Activated T-cell treated with anti-CD3 and anti-CD28 coated beads, Interleukin-2, amount 50 U/mL, for 4 hours (primary cell): ENCODE results near the gene ZMYM3. TPM values are rescaled to one million over a fixed set of nuclear protein-coding genes. Genes with fewer than 3 reads are reported as not detected.
"Not testable (repeated sequence)": the region's sequence is repeated elsewhere in the genome, so short reads cannot be mapped to it uniquely, and the experiment has no call there.

ENCODE experiments used
- ATAC-seq, 2 donors: fragments of 200-7000 bp; cut with Tn5 transposase; one replicate each; pipeline ENCODE4 v1.10.0; 2021
- DNase-seq: peaks from one replicate; pipeline ENCODE4 v3.0.0-alpha.2; 2020
- H3K27me3 Mint-ChIP-seq: one replicate; pipeline ENCODE4 v1.8.0; 2021; ENCODE audit warnings: low read depth, mixed read lengths
- H3K36me3 Mint-ChIP-seq: one replicate; pipeline ENCODE4 v1.8.0; 2022; ENCODE audit warnings: mixed read lengths; ENCODE audit not compliant: insufficient read depth
- H3K4me1 Mint-ChIP-seq: one replicate; pipeline ENCODE4 v1.8.0; 2021; ENCODE audit warnings: low read depth, mixed read lengths
- H3K4me3 Mint-ChIP-seq: one replicate; pipeline ENCODE4 v1.8.0; 2021; ENCODE audit warnings: mild to moderate bottlenecking, moderate library complexity, mixed read lengths
- H3K9me3 Mint-ChIP-seq: one replicate; pipeline ENCODE4 v1.8.0; 2021; ENCODE audit warnings: mixed read lengths
- total RNA-seq, 3 donors: library from RNA; stranded (reverse); gene quantifications; one replicate each; pipeline ENCODE4 v1.2.1, GENCODE V29; 2021

Gene ZMYM3
- 10 to 100 TPM; 11.2 to 15.7 (median 13.3) TPM for total RNA-seq

DNA sequence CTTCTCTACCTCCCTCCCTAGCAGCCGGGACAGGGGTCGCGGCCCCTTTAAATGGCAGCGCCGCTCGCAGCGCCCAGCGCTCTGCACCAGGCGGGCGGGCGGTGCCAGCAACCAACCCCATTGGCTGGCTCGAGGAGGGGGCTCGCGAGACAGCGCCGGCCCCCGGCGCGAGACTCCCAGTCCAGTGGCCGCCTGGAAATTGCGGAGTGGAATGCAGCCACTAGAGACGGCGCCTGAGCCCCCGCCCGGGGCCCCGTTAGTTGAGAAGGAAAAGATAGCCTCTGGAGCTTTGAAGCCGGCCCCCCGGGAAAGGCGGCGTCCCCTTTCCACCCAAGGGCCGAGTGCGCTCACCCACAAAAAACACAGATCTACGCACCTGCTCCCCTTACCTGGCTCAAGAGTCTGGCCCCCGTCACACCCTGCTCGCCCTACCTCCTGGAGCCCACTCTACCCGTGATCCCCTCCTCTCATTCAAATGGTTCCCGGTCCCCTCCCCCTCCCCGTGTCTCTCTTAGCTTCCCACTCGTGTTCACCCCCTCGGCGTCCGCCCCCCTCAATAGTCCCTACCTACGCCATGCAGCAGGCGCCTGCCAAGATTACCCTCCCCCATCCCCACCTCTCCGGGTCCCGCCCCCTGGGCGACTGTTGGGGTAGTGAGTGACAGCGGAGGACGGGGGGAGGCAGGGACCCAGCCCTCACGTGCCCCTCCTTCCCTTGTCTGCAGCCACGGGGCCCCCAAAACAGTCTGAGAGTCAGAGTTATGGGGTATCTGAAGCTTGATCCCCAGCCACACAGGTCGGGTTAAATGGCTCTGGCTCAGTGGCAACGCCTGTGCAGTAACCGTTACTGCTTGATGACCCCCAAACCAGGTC lies at the start of gene ZMYM3:
Gene ZMYM3, minus strand, starts transcription at position 49 of the 872 bp plus-strand sequence. CDS start 885 bp downstream, outside the sequence.
- no peaks in the 10 kb centered on the region for H3K36me3 Mint-ChIP-seq
- H3K4me1 Mint-ChIP-seq = peaks cover 29% of the 10 kb centered on the region
- no peaks in the 10 kb centered on the region for H3K27me3 Mint-ChIP-seq
- DNase-seq (peak; percentile 61), ATAC-seq (peak; percentile 89 to 91)
- H3K9me3 Mint-ChIP-seq = no peaks in the 10 kb centered on the region
- peak within 1 kb of the TSS; percentile 91 for H3K4me3 Mint-ChIP-seq

- H3K4me3 Mint-ChIP-seq = no peak overlapping the region
- peaks cover 21% of the 10 kb centered on the region for H3K36me3 Mint-ChIP-seq
- no peak for DNase-seq
Observed at GRCh38 chrX:71302461-71303213, 48.7 kb upstream of the ZMYM3 start.

GRCh38 chrX:71301195-71301924 lies 47.4 kb upstream of the ZMYM3 start, which contains the start of gene ITGB1BP2:
ITGB1BP2 (plus strand) TSS chrX:71301750; CDS start chrX:71301807, 57 bp downstream.
- H3K27me3 Mint-ChIP-seq = no peaks in the 10 kb centered on the region
- H3K9me3 Mint-ChIP-seq = no peaks in the 10 kb centered on the region
- peaks cover 34% of the 10 kb centered on the region for H3K36me3 Mint-ChIP-seq

More at GRCh38 chrX:71302461-71303213, 48.7 kb upstream of the ZMYM3 start:
- H3K9me3 Mint-ChIP-seq = no peaks in the 10 kb centered on the region
- H3K4me1 Mint-ChIP-seq = peaks cover 7% of the 10 kb centered on the region
- ATAC-seq = no peak
- H3K27me3 Mint-ChIP-seq = no peaks in the 10 kb centered on the region

GRCh38 chrX:71300495-71300894 lies 46.6 kb upstream of the ZMYM3 start:
- H3K4me3 Mint-ChIP-seq, ATAC-seq, H3K4me1 Mint-ChIP-seq, H3K9me3 Mint-ChIP-seq, H3K27me3 Mint-ChIP-seq, DNase-seq: not testable (repeated sequence)
- peaks cover 36% of the 10 kb centered on the region for H3K36me3 Mint-ChIP-seq

More at GRCh38 chrX:71301195-71301924, 47.4 kb upstream of the ZMYM3 start, which contains the start of gene ITGB1BP2:
- peak in 1 of 2 donors; percentile 18 for ATAC-seq
- H3K4me3 Mint-ChIP-seq = no peak within 1 kb of the TSS
- H3K4me1 Mint-ChIP-seq = peaks cover 7% of the 10 kb centered on the region
- DNase-seq = no peak

DNA sequence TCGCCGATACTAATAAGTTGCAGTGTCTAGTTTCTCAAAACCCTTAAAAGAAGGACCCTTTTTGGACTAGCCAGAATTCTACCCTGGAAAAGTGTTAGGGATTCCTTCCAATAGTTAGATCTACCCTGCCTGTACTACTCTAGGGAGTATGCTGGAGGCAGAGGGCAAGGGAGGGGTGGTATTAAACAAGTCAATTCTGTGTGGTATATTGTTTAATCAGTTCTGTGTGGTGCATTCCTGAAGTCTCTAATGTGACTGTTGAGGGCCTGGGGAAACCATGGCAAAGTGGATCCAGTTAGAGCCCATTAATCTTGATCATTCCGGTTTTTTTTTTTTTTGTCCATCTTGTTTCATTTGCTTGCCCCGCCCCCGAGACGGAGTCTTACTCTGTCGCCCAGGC lies 46.1 kb upstream of the ZMYM3 start:
- not testable (repeated sequence) for H3K9me3 Mint-ChIP-seq
- H3K36me3 Mint-ChIP-seq = peaks cover 36% of the 10 kb centered on the region

DNA sequence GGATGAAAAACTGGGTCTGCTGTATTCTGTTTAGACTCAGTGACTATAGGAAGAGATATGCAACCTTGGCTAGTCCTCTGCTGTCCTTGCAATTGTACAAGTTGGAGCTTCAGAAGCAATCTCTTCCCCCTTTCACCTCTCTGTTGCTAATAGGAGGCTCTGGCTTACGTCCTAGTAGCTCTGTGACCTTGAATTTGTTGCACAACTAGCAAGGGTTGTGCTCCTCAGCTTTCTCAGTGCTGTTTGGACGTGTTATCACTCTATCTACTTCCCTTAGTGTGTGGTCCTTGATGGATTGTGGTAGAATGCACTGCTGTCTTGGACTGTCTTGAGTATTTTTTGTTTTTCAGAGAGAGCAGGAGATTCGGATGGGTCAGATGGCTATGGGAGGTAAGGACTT lies 44.2 kb upstream of the ZMYM3 start:
- DNase-seq = no peak
- no peak for ATAC-seq
- H3K36me3 Mint-ChIP-seq = peaks cover 30% of the 10 kb centered on the region
- H3K4me1 Mint-ChIP-seq = peaks cover 7% of the 10 kb centered on the region
- H3K27me3 Mint-ChIP-seq = no peaks in the 10 kb centered on the region
- H3K4me3 Mint-ChIP-seq = no peak overlapping the region
- H3K9me3 Mint-ChIP-seq = no peaks in the 10 kb centered on the region

More for the DNA sequence above, 46.1 kb upstream of the ZMYM3 start:
- not testable (repeated sequence) for H3K4me3 Mint-ChIP-seq, DNase-seq, ATAC-seq, H3K4me1 Mint-ChIP-seq, H3K27me3 Mint-ChIP-seq

DNA sequence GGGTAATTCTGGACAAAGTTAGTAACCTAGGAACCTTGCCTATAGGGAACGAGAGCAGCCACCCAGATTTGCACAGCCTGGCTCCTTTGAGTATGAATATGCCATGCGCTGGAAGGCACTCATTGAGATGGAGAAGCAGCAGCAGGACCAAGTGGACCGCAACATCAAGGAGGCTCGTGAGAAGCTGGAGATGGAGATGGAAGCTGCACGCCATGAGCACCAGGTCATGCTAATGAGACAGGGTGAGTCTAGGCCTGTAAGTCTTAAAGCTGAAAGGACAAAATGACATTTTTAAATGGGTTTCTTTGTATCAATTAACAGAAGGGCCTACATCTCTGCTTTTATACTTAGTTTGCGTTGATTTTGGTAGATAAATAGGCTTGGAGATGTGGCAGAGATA lies 42.9 kb upstream of the ZMYM3 start:
- DNase-seq = no peak
- peaks cover 28% of the 10 kb centered on the region for H3K36me3 Mint-ChIP-seq
- H3K4me1 Mint-ChIP-seq = no peaks in the 10 kb centered on the region
- H3K4me3 Mint-ChIP-seq = no peak overlapping the region
- H3K27me3 Mint-ChIP-seq = no peaks in the 10 kb centered on the region
- H3K9me3 Mint-ChIP-seq = no peaks in the 10 kb centered on the region
- ATAC-seq = no peak

DNA sequence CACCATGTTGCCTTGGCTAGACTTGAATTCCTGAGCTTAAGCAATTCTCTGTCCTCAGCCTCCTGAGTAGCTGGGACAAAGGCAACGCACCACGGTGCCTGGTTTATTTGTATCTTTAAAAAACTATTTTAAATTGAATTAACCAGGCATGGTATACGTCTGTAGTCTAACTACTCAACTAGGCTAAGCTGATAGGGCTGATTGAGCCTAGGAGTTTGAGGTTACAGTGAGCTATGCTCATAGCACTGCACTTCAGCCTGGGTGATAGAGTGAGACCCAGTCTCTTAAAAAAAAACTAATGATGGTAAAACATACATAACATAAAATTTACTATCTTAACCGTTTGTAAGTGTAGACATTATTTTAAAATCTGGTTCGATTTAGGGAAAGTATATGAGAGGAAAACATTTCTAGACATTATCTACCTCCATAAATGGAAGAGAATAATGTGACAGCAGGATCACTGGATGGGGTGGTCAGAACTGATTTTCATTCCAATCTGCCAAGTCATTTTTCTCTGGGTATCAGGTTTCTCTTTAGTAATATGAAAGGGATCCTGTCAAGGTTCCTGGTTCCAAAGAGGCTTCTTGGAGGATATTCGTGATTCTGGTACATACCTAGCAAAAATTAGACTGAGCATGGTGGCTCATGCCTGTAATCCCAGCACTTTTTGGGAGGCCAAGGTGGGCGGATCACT lies 38.9 kb upstream of the ZMYM3 start:
- ATAC-seq (no peak), DNase-seq (no peak)
- no peak overlapping the region for H3K4me3 Mint-ChIP-seq
- H3K27me3 Mint-ChIP-seq = no peaks in the 10 kb centered on the region
- peaks cover 28% of the 10 kb centered on the region for H3K36me3 Mint-ChIP-seq
- no peaks in the 10 kb centered on the region for H3K9me3 Mint-ChIP-seq
- H3K4me1 Mint-ChIP-seq = peaks cover 7% of the 10 kb centered on the region

- H3K4me1 Mint-ChIP-seq = peaks cover 11% of the 10 kb centered on the region
- no peak overlapping the region for H3K4me3 Mint-ChIP-seq
- no peaks in the 10 kb centered on the region for H3K9me3 Mint-ChIP-seq
- DNase-seq (no peak), ATAC-seq (no peak)
- H3K27me3 Mint-ChIP-seq = no peaks in the 10 kb centered on the region
- H3K36me3 Mint-ChIP-seq = peaks cover 16% of the 10 kb centered on the region
Observed at GRCh38 chrX:71291381-71291780, 37.4 kb upstream of the ZMYM3 start.

- ATAC-seq (no peak), DNase-seq (no peak)
- Mint-ChIP-seq H3K36me3 (peaks cover 10% of the 10 kb centered on the region), H3K4me1 (peaks cover 21% of the 10 kb centered on the region), H3K27me3 (no peaks in the 10 kb centered on the region), H3K4me3 (peak overlapping the region; percentile 98), H3K9me3 (no peaks in the 10 kb centered on the region)
Observed at GRCh38 chrX:71285929-71286328, 32.0 kb upstream of the ZMYM3 start.

DNA sequence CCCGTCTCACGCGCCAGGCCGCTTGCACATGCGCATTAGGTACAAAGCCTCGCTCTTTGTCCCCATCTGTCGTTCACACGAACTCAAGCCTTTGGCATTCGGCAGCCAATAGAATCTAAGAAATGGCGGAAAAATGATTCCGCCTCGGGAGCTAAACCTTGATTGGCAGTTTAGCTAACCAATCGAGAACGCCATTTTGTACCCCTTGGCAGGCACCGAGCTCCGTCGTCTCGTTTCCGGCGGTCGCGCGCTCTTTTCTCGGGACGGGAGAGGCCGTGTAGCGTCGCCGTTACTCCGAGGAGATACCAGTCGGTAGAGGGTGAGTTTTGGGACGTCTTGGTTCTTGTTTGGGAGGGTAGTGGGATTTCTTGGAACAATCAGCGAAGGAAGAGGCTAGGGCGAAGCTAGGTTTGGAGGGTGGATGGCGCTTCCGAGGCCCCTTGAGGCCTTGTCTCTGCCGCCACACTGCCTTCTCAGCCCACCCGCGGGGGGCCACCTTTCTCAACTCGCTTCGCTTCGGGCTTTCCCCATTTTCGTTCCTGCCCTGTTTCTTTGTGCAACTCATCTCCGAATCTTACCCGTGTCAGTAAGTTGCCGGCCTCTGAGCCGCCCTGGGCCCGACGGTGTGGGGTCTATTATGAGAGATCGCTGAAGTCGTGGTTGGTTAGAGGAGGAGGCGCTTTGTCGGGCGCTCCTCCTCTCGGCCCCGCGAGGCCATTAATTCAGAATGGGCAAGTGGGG lies 29.6 kb upstream of the ZMYM3 start, which contains the start of gene NONO:
Gene NONO, plus strand, starts transcription at position 233 of the 741 bp plus-strand sequence. CDS start 7,003 bp downstream, outside the sequence.
- peaks cover 7% of the 10 kb centered on the region for H3K36me3 Mint-ChIP-seq
- H3K27me3 Mint-ChIP-seq = no peaks in the 10 kb centered on the region
- peak; percentile 79 to 80 for ATAC-seq
- peak within 1 kb of the TSS; percentile 98 for H3K4me3 Mint-ChIP-seq
- peak; percentile 72 for DNase-seq
- no peaks in the 10 kb centered on the region for H3K9me3 Mint-ChIP-seq
- peaks cover 17% of the 10 kb centered on the region for H3K4me1 Mint-ChIP-seq

- H3K4me1 Mint-ChIP-seq = peaks cover 16% of the 10 kb centered on the region
- H3K27me3 Mint-ChIP-seq = no peaks in the 10 kb centered on the region
- peak overlapping the region; percentile 98 for H3K4me3 Mint-ChIP-seq
- DNase-seq (peak; percentile 17), ATAC-seq (peak; percentile 64 to 67)
- peaks cover 6% of the 10 kb centered on the region for H3K36me3 Mint-ChIP-seq
- no peaks in the 10 kb centered on the region for H3K9me3 Mint-ChIP-seq
Observed at GRCh38 chrX:71282514-71283402, 28.8 kb upstream of the ZMYM3 start.
